Osteocyte (in vitro differentiated cells): ENCODE data around the gene SENP8. TPM values are rescaled to one million over a fixed set of nuclear protein-coding genes. Genes with fewer than 3 reads are reported as not detected.
"Not testable (repeated sequence)": the region's sequence is repeated elsewhere in the genome, so short reads cannot be mapped to it uniquely, and the experiment has no call there.

ENCODE experiments used
- DNase-seq: peaks from one replicate; pipeline ENCODE4 v3.0.0; 2021; ENCODE audit warnings: mixed read lengths; ENCODE audit not compliant: unreplicated experiment; ENCODE audit errors: extremely low spot score
- H3K27ac Mint-ChIP-seq: one replicate; pipeline ENCODE4 v1.8.0; 2021; ENCODE audit warnings: mild to moderate bottlenecking, mixed read lengths; ENCODE audit not compliant: unreplicated experiment
- H3K27me3 Mint-ChIP-seq: one replicate; pipeline ENCODE4 v1.8.0; 2021; ENCODE audit warnings: mixed read lengths; ENCODE audit not compliant: unreplicated experiment
- H3K36me3 Mint-ChIP-seq: one replicate; pipeline ENCODE4 v1.8.0; 2021; ENCODE audit warnings: mixed read lengths; ENCODE audit not compliant: unreplicated experiment
- H3K4me1 Mint-ChIP-seq: one replicate; pipeline ENCODE4 v1.8.0; 2021; ENCODE audit warnings: mixed read lengths; ENCODE audit not compliant: unreplicated experiment
- H3K4me3 Mint-ChIP-seq: one replicate; pipeline ENCODE4 v1.8.0; 2021; ENCODE audit warnings: mild to moderate bottlenecking, moderate library complexity, mixed read lengths; ENCODE audit not compliant: unreplicated experiment
- H3K9me3 Mint-ChIP-seq: one replicate; pipeline ENCODE4 v1.8.0; 2021; ENCODE audit warnings: mixed read lengths; ENCODE audit not compliant: unreplicated experiment
- CTCF ChIP-seq: fragments of 200-600 bp; sonication (generic); IDR thresholded peaks from 2 replicates; pipeline ENCODE4 v1.5.0; 2021; ENCODE audit warnings: antibody characterized with exemption, mild to moderate bottlenecking, moderate library complexity
- total RNA-seq: library from RNA; stranded (reverse); gene quantifications from 2 replicates; pipeline ENCODE4 v1.2.1, GENCODE V29; 2021

The SENP8 gene
- total RNA-seq, 1 donor from 2014 or later, result 4.0 TPM

- H3K4me1 Mint-ChIP-seq, result peaks cover 16% of the 10 kb centered on the region
- H3K4me3 Mint-ChIP-seq, result no peak overlapping the region
- H3K9me3 Mint-ChIP-seq, result no peaks in the 10 kb centered on the region
- peaks cover 25% of the 10 kb centered on the region for H3K27me3 Mint-ChIP-seq
- no peaks in the 10 kb centered on the region for H3K36me3 Mint-ChIP-seq
- H3K27ac Mint-ChIP-seq, result no peak overlapping the region
- no peak for DNase-seq
- TF ChIP-seq CTCF, result no peak
Measured at GRCh38 chr15:72170691-72171090, 52.5 kb downstream of the SENP8 start.

GRCh38 chr15:72171978-72172377 lies 53.8 kb downstream of the SENP8 start:
- not testable (repeated sequence) for H3K36me3 Mint-ChIP-seq, H3K9me3 Mint-ChIP-seq, H3K27ac Mint-ChIP-seq, DNase-seq, H3K4me3 Mint-ChIP-seq
- Mint-ChIP-seq H3K27me3 (peaks cover 25% of the 10 kb centered on the region), H3K4me1 (peaks cover 16% of the 10 kb centered on the region)

GRCh38 chr15:72172796-72173195 lies 54.6 kb downstream of the SENP8 start:
- H3K27ac Mint-ChIP-seq, result no peak overlapping the region
- no peaks in the 10 kb centered on the region for H3K36me3 Mint-ChIP-seq
- no peak overlapping the region for H3K4me3 Mint-ChIP-seq
- no peak for DNase-seq
- no peaks in the 10 kb centered on the region for H3K9me3 Mint-ChIP-seq
- TF ChIP-seq CTCF, result no peak
- peaks cover 16% of the 10 kb centered on the region for H3K4me1 Mint-ChIP-seq
- peaks cover 25% of the 10 kb centered on the region for H3K27me3 Mint-ChIP-seq

GRCh38 chr15:72173401-72173800 lies 55.2 kb downstream of the SENP8 start:
- no peak for DNase-seq
- peaks cover 25% of the 10 kb centered on the region for H3K27me3 Mint-ChIP-seq
- no peaks in the 10 kb centered on the region for H3K9me3 Mint-ChIP-seq
- H3K4me1 Mint-ChIP-seq, result peaks cover 9% of the 10 kb centered on the region
- H3K27ac Mint-ChIP-seq, result no peak overlapping the region
- no peak for TF ChIP-seq CTCF
- no peak overlapping the region for H3K4me3 Mint-ChIP-seq
- H3K36me3 Mint-ChIP-seq, result no peaks in the 10 kb centered on the region

GRCh38 chr15:72173864-72174550 lies 55.8 kb downstream of the SENP8 start:
- peaks cover 25% of the 10 kb centered on the region for H3K27me3 Mint-ChIP-seq
- H3K4me3 Mint-ChIP-seq, result no peak overlapping the region
- TF ChIP-seq CTCF, result no peak
- no peak overlapping the region for H3K27ac Mint-ChIP-seq
- no peaks in the 10 kb centered on the region for H3K9me3 Mint-ChIP-seq
- peaks cover 3% of the 10 kb centered on the region for H3K4me1 Mint-ChIP-seq
- DNase-seq, result no peak
- no peaks in the 10 kb centered on the region for H3K36me3 Mint-ChIP-seq
